Measurements from ENCODE around the gene SMIM29.
"Not testable (repeated sequence)": the region's sequence is repeated elsewhere in the genome, so short reads cannot be mapped to it uniquely, and the experiment has no call there.

SMIM29 gene

DNA sequence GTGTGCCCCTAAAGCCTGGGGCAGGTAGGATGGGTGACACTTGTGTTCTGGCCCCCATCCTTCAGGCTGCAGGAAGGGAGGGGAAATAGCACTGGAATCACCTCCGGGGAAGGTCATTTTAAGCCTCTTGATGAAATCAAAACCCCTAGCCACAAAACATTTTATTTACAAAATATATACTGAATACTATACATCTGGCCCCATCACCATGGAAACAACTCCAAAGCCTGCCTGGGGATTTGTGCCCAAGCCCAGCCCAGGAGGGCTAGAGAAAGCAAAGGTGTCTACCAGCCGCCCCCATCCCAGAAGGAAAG is 2.6 kb downstream of the SMIM29 start:
- DNase-seq (ENCODE audit: low read depth in 1 of 2, low spot score in 1 of 2): no peak
- H3K4me3 ChIP-seq (replicated peaks; ENCODE audit: insufficient read depth, low read length): no peak overlapping the region
- TF ChIP-seq SPI1 (IDR thresholded peaks at IDR 0.05; ENCODE audit: borderline replicate concordance, low read depth) (no peak), GABPA (IDR thresholded peaks at IDR 0.05; ENCODE audit: low read depth) (no peak), POLR2AphosphoS5 (IDR thresholded peaks at IDR 0.05; ENCODE audit: low read depth) (no peak)
- TF ChIP-seq, protein P1, sequence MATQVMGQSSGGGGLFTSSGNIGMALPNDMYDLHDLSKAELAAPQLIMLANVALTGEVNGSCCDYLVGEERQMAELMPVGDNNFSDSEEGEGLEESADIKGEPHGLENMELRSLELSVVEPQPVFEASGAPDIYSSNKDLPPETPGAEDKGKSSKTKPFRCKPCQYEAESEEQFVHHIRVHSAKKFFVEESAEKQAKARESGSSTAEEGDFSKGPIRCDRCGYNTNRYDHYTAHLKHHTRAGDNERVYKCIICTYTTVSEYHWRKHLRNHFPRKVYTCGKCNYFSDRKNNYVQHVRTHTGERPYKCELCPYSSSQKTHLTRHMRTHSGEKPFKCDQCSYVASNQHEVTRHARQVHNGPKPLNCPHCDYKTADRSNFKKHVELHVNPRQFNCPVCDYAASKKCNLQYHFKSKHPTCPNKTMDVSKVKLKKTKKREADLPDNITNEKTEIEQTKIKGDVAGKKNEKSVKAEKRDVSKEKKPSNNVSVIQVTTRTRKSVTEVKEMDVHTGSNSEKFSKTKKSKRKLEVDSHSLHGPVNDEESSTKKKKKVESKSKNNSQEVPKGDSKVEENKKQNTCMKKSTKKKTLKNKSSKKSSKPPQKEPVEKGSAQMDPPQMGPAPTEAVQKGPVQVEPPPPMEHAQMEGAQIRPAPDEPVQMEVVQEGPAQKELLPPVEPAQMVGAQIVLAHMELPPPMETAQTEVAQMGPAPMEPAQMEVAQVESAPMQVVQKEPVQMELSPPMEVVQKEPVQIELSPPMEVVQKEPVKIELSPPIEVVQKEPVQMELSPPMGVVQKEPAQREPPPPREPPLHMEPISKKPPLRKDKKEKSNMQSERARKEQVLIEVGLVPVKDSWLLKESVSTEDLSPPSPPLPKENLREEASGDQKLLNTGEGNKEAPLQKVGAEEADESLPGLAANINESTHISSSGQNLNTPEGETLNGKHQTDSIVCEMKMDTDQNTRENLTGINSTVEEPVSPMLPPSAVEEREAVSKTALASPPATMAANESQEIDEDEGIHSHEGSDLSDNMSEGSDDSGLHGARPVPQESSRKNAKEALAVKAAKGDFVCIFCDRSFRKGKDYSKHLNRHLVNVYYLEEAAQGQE (IDR thresholded peaks at IDR 0.05; ENCODE audit: insufficient replicate concordance, low read depth): no peak
- TF ChIP-seq, protein P2, sequence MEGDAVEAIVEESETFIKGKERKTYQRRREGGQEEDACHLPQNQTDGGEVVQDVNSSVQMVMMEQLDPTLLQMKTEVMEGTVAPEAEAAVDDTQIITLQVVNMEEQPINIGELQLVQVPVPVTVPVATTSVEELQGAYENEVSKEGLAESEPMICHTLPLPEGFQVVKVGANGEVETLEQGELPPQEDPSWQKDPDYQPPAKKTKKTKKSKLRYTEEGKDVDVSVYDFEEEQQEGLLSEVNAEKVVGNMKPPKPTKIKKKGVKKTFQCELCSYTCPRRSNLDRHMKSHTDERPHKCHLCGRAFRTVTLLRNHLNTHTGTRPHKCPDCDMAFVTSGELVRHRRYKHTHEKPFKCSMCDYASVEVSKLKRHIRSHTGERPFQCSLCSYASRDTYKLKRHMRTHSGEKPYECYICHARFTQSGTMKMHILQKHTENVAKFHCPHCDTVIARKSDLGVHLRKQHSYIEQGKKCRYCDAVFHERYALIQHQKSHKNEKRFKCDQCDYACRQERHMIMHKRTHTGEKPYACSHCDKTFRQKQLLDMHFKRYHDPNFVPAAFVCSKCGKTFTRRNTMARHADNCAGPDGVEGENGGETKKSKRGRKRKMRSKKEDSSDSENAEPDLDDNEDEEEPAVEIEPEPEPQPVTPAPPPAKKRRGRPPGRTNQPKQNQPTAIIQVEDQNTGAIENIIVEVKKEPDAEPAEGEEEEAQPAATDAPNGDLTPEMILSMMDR (IDR thresholded peaks at IDR 0.05; ENCODE audit: insufficient read depth, low read length): no peak
- no peak overlapping the region for H3K27ac ChIP-seq (replicated peaks)
- H3K27me3 ChIP-seq (ENCODE audit: insufficient read depth, poor library complexity, severe bottlenecking): no peaks in the 10 kb centered on the region

DNA sequence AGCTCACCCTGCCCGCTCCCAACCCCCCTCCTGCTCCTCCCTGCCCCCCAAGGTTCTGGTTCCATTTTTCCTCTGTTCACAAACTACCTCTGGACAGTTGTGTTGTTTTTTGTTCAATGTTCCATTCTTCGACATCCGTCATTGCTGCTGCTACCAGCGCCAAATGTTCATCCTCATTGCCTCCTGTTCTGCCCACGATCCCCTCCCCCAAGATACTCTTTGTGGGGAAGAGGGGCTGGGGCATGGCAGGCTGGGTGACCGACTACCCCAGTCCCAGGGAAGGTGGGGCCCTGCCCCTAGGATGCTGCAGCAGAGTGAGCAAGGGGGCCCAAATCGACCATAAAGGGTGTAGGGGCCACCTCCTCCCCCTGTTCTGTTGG is 3.1 kb downstream of the SMIM29 start:
- not testable (repeated sequence) for H3K27me3 ChIP-seq (ENCODE audit: insufficient read depth, poor library complexity, severe bottlenecking); DNase-seq (ENCODE audit: low read depth in 1 of 2, low spot score in 1 of 2); H3K4me3 ChIP-seq (replicated peaks; ENCODE audit: insufficient read depth, low read length); H3K27ac ChIP-seq (replicated peaks)

DNA sequence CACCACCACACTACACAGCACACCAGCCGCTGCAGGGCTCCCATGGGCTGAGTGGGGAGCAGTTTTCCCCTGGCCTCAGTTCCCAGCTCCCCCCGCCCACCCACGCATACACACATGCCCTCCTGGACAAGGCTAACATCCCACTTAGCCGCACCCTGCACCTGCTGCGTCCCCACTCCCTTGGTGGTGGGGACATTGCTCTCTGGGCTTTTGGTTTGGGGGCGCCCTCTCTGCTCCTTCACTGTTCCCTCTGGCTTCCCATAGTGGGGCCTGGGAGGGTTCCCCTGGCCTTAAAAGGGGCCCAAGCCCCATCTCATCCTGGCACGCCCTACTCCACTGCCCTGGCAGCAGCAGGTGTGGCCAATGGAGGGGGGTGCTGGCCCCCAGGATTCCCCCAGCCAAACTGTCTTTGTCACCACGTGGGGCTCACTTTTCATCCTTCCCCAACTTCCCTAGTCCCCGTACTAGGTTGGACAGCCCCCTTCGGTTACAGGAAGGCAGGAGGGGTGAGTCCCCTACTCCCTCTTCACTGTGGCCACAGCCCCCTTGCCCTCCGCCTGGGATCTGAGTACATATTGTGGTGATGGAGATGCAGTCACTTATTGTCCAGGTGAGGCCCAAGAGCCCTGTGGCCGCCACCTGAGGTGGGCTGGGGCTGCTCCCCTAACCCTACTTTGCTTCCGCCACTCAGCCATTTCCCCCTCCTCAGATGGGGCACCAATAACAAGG is 3.6 kb downstream of the SMIM29 start:
- not testable (repeated sequence) for DNase-seq (ENCODE audit: low read depth in 1 of 2, low spot score in 1 of 2); H3K27me3 ChIP-seq (ENCODE audit: insufficient read depth, poor library complexity, severe bottlenecking); H3K27ac ChIP-seq (replicated peaks); H3K4me3 ChIP-seq (replicated peaks; ENCODE audit: insufficient read depth, low read length)
- TF ChIP-seq POLR2AphosphoS5 (IDR thresholded peaks at IDR 0.05; ENCODE audit: low read depth): peak; percentile 52; the same call in 1 of the 2 replicates

DNA sequence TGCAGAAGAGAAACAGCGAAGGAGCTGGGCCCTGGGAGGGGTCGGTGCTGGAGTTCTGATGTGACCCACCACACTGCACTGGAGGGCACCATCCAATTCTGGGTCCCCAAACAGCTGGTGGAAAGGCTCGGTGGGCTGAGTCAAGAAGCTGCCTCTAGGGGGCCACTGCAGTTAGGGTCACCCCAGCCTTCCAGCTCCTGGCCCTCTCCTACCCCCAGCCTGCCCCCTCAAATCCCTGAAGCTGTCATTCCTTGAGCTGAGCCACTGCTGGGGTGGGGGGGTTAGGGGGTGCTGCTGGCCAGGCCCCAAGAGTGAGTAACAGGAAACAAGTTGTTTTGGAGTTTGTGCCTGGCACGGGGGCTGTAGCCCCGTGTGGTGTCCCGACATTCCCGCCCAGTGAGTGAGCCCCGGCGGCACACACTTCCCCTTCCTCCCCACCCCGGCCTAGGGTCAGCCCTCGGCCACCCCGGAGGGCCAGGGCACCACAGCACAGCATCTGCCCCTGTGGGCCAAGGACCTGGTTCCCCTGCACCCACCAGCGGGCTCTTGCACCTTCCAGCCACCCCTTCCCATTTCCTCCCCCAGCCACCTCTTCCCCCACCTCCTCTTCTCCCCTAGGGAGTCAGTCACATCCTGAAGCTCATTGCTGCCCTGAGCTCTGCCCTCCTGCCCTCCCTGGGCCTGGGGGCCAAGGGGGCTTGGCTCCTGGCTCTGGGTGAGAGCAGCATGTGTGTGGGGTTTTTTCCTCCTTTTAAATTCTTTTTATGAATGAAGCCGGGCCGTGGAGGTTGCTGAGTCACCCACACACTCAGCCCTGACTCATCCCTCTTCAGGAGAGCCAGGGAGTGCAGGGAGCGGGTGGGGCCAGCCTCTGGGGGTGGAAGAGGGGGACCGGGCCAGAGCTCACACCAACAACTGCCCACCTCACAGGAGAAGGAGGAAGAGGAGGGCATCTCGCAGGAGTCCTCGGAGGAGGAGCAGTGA is 4.6 kb downstream of the SMIM29 start:
- H3K27ac ChIP-seq (replicated peaks): peak overlapping the region; percentile 31; the same call in 1 of the 2 replicates
- TF ChIP-seq, protein P2 (IDR thresholded peaks at IDR 0.05; ENCODE audit: insufficient read depth, low read length): peak; percentile 16
- TF ChIP-seq, protein P1 (IDR thresholded peaks at IDR 0.05; ENCODE audit: insufficient replicate concordance, low read depth): no peak
- no peaks in the 10 kb centered on the region for H3K27me3 ChIP-seq (ENCODE audit: insufficient read depth, poor library complexity, severe bottlenecking)
- no peak overlapping the region for H3K4me3 ChIP-seq (replicated peaks; ENCODE audit: insufficient read depth, low read length)
- peak in 1 of 2 experiments; percentile 57 for DNase-seq (ENCODE audit: low read depth in 1 of 2, low spot score in 1 of 2)

All from HL-60 (cell line).